NCI-H187 treated with DMSO at 0.1 percent for 48 hours (cell line): ENCODE data around the gene TBC1D16.

Source experiments
- DNase-seq: peaks from one replicate; lab custom pipeline; 2025; lab: John Stamatoyannopoulos, UW

TBC1D16 gene

DNA sequence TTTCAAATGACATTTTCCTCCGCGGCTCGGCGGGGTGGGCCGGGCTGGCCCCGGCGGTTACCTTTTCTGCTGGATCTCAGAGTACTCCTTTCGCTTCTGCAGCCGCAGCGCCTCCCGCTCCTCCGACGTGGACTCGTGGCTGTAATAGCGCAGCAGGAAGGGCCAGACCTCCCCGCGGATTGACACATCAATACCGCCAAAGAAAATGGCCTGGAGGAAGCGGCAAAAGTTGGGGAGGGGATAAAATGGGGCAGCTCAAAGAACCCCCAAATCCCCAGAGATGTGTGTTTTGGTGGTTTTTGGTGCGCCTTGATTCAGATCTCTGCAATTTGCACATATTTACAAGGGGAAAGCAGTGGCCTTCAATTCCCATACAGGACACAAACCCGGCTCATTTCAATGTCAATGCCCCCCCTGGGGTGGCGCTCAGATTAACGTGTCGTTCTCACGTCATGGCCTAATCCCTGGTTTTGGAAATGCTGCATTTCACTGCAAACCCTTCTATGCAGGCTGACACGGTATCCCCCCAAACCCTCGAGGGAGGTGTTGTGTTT lies 85.9 kb downstream of the TBC1D16 start:
- DNase-seq, result no peak

DNA sequence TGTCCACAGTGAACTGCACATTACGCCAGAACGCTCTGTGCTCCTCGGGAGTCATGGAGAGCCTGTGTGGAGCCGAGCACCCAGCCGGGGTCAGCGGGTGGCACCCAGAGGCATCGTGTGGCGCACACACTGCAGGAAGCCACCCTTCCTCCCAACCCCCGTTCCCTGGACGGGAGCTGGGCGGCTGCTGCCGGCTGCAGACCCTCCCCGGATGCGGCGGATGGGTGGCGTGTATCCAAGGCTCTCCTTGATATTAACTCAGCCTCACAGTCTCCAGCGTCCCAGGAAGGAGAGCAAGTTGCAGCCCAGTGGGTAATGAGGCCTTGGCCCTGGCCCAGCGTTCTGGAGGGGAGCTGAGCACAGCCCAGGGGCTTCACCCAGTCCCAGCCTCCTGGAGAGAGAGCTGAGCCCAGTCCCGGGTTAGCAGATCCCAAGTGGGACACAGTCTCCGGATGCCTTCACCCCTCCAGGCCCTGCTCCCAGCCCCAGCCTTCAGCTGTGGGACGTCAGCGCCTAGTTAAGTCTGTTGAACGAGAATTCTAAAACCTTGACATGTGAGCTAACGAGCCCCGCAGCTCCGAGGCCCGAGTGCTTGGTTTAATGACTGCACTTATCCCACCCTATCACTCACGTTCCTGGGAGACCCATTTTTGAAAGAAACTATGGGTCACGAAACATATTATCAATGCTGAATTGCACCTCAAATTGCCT lies 86.6 kb downstream of the TBC1D16 start:
- DNase-seq, result no peak

DNA sequence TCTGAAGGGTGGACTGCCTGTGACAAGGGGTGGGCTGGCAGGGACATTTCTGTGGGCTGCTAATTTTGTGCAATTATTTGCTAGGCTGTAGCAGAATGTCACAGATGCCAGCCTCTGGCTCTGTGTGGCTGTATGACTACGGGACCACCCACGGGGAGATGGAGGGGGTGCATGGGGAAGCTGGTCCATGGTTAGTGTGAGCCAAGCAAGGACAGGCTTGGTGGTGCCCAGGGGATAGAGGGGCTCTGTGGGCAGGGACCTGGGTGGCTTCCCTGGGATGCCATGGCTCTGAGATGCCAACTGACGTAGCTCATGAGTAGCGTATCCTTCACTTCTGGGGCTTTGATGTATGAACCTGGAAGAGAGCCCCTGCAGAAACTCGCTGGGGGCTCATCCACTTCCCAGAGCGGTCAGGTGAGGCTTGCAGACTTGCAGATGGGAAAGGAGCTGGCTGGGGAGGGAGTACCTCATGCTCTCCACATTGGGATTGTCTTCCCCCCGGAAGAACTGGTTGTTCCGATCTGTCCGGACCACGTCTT lies 87.2 kb downstream of the TBC1D16 start:
- no peak for DNase-seq

DNA sequence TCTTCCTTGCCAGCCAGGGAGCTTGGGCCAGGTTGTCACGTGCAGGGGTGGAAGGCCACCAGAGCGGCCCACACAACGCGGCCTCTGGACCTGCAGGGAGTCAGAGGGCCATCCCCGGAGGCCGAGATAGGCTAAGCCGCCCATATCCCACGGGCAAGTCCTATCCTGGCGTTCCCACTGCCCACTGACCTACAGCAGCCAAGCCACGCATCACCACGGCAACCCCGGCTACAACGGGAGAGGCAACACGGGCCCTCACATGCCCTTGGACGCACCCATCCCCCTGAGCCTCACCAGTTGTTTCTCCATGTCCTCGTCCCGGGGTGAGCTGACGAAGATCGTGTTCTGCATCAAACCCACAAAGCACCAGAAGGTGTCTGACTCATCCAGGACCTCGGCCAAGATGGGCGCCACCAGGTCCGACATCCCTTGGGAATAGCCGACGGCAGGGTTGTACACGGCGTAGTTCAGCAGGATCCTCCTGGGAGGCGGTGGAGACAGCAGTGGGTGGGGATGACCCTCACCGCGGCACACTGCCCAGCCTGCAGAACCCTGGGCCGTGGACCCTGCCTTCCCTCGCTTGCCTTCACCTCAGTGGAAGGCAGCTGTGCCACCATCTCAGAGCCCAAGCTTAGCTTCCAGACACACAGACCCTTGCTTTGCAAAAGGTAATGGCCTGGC lies 88.2 kb downstream of the TBC1D16 start:
- DNase-seq, result no peak

- DNase-seq, result no peak
These were observed 89.1 kb downstream of the TBC1D16 start for GRCh38 chr17:79946352-79947231.

- DNase-seq, result no peak
These were observed 89.9 kb downstream of the TBC1D16 start for GRCh38 chr17:79945591-79946255.

DNA sequence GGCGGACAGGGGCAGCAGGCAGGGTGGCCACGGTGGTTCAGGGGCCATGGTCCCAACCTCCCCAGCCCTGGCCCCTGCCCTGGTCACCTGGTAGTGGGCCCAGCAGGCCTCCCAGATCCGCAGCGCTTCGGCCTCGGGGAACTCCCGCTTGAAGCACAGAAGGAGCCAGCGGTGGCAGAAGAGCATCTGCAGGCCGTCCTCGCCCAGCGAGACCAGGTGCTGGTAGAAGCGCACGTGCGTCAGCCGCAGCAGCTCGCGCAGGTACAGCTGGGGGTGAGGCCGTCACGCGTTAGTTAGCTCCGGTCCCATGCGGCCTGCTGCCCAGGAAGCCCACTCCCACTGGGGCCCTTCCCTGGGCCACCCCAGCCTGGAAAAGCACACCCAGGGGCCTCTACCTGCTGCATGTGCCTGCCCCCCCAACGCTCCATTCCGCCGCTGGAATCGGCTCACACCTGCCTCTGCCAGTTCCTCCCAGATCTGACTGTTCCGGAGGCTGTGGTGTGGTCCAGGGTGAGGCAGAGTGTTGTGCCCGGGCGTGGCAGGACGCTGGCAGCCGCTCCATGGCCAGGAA lies 90.8 kb downstream of the TBC1D16 start:
- DNase-seq, result no peak

DNA sequence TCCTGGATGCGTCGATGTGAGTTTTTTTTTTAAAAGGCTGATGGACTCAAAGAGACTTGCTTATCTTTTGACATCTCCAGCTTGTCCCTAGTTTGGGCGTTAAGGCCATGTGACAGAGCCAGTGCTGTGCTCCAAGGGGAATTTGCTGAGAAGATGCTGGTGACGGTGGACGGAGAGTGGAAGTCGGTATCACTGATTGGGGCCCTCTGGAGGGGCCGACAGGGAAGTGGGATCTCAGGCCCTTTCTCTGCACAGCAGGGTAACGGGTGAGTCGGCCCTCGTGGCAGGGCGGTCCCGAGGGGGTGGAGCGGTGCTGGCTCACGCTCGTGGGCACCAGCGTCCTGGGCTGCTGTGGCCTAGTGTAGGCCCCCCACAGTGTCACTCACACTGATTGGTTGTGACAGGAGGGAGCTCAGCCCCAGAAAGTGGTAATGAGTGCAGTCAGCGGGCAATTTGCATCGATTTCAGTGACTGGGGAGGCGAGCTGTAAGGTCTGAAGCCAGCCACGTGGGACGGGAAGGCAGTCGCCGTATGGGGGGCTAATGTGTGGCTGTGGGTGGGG lies 91.3 kb downstream of the TBC1D16 start:
- no peak for DNase-seq

DNA sequence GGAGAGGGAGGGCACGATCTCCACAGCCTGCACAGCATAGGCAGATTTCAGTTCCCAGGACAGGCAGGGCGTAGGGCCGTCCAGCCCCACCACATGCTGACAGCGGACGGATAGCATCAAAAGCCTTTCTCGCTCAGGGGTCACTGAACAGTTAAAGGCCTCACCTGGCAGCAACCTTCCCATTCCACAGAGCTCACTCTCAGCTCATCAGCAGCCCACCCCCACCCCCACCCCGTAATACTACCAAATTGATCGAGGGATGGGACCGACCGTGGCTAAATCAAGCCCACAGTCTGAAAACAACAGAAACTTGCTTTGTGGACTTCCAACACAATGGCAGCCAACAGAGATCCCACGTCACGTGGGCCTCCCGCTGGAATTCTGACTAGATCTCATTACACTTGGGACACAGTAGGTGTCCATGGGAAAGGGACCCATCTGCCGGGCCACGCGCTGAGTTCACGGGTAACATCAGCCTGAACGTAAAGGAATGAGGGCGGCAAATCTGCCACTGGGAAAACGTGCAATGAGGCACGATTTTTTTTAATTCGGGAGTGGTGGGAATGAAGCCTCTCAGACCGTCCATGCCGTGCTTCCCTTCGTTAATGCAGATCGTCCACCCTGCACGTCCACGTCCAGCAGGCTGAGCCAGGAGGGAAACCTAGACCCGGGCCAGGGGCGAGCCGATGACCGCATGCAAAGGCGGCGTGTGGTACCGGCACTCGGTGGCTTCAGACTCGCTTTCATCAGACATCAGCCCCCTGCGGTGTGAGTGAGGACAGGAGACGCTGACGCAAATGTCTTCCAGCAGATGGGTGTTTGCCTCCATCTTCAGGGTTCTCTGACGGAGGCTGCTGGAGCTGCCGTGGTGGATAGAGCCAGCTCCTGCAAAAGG lies 92.1 kb downstream of the TBC1D16 start:
- DNase-seq, result no peak

DNA sequence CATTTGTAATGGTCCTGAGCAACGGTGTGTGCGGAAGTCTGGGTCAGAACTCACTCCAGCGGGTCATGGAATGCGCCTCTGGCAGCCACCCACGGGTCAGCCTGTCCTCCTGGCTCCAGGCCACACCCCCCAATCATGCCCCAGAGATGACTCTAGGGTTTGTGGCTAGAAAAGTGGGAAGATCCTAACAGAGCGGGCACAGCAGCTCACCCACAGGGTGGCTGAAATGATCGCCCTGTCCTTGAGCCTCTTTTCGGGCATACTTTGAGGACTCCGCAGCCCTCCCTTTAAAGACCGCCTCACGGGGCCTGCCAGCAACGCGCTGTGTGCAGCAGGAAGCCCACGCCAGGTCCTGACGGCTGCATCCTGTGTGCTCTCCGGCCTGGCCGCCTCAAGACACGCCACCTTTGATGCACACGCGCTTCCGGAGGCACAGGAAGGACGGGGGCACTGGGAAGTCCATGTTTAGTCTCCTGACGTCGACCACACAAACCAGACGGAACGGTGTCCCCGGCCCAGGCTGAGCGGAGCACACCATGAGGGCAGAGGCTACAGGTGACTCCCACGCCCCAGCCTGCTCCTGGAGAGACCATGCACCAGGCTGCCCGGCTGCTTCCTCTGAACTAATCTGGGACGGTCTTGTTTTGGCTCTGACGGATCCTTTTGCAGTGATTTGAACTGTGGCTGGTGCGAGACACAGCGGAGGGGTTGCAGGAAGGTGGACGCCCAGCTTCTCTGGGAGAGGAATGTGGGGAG lies 92.9 kb downstream of the TBC1D16 start:
- no peak for DNase-seq

GRCh38 chr17:79942011-79942405 lies 93.7 kb downstream of the TBC1D16 start:
- no peak for DNase-seq

GRCh38 chr17:79941088-79942010 lies 94.3 kb downstream of the TBC1D16 start:
- no peak for DNase-seq

DNA sequence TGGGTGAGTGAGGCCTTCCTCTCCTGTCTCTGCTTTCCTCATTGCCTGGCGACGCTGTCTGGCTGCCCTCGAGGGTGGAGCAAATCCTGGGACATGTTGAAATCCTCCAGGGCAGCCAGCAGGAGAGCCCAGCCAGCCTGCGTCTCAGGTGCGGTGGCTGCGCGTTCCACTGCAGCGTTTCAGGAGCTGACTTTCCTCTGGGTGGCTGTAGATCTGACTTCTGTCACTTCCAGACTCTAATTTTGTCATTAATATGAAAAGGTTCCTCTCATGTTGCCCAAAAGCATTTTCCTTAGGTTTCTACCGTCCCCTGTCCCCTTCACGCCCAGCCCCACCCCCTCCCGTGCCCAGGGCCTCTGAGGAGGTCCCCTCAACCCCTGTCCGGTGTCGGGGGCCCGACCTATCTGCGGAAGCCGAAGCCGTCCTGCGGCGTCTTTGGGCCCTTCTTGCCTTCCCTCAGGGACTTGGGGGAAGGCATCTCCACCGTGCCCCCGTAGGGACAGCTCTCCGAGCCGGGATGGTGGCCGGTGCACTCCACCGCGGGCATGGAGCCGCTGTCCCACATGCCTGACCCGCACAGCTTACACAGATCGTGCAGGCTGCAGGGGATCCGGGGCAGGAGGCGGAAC lies 95.1 kb downstream of the TBC1D16 start:
- DNase-seq, result no peak

DNA sequence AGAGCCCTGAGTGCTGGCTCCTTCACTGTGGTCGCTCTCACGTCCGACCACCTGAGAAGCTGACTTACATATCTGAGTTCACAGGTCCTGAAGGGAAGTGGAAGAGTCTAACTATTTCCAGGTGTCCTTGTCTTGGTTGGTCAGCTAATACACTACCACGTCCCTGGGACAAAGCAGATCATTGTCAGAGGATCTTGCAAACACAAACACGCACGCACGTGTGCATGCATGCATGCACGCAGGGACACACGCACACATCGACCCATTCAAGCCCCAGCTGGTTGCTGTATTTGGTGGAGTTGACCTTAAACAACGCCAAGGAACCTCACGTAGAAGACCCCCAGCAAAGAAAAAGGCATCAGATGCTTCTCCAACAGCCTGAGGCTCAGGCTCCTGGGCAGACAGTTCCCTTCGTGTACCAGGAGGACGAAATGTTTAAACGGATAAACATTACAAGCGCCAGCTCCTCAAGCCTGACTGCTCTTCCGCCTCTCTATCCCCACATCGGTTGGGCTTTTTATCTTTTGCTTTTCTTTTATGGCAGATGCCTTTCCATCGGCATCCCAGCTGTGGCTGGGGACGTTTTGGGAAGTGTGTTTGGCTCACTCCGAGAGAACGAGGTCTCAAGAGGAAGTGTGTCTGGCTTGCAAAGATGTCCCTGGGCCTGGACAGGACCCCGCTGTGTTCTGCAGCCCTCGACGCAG lies 95.8 kb downstream of the TBC1D16 start:
- no peak for DNase-seq

- no peak for DNase-seq
These were observed 96.6 kb downstream of the TBC1D16 start for GRCh38 chr17:79939094-79939435.

- no peak for DNase-seq
These were observed 97.2 kb downstream of the TBC1D16 start for GRCh38 chr17:79938336-79939093.
